Activated T-cell treated with anti-CD3 and anti-CD28 coated beads for 1 hour (primary cell): ENCODE measurements around the gene MYH1.
"Not testable (repeated sequence)": the region's sequence is repeated elsewhere in the genome, so short reads cannot be mapped to it uniquely, and the experiment has no call there.

Source experiments
- DNase-seq: peaks from one replicate; pipeline ENCODE4 v3.0.0-alpha.2; 2020; ENCODE audit warnings: low read depth

The MYH1 gene

DNA sequence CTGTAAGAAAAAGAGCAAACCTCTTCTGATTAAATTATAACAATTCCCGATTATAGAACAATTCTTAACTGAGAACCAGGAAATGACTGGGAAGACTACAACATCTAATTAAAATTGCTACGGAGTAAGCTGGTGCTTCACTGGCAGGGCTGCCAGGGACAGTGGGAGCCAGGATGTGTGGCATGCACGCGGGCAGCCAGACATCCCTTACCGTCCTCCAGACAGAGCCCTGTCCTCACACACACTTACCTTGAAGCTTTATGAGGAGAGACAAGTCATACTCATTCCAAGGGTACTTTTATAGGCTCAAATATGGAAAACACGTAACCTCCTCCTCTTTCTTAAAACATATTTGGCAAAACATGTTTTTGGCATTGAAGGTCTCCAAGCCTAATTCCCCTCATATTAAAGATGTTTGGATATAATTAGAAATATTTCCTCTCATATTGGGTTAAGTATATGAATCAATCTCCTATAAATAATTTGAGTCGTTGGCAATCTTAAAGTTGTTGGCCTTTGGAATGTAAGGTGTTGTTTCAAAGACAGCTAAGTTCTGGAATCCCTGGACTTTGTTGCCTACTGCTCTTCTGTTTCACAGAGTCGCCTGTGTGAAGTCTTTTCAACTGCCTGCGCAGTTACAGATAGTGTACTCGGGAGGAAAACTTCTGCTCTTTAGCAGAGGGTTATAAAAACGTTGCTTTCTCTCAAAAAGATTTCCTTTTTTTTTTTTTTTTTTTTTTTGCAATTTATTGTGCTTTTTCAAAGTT lies at the start of gene MYH1:
Gene MYH1 (minus strand): TSS at position 272 of the 767 bp plus-strand sequence. CDS start 1,900 bp downstream, outside the sequence.
- DNase-seq, result no peak

DNA sequence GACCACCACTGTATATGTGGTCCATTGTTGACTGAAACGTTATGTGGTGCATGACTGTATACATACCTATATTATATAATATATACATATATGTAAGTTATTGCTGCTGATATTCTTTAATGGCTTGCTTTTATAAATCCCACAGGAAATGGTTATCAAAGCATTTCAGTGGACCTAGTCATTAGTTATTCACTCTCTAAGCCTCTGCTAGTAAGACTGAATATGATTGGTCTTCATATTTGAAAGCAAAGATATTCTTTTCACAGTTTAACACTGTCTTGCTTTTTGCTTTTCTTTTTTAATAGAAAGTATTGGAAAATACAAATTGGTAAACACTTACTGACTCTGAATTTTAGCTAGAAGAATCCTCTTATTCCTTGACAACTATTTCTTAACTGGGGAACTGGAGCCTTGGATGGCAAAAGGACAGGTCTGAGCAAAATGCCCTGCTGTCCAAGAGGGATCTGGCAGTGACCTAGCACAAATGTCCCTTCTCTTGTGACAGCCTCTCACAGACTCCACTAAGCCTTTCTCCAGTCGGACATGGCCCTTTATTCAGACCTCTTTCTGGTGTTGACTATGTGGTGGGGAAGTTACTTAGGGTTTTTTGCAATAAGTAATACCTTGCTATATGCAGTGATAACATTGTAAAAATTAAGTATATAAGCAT lies 45.8 kb upstream of the MYH1 start:
- no peak for DNase-seq

DNA sequence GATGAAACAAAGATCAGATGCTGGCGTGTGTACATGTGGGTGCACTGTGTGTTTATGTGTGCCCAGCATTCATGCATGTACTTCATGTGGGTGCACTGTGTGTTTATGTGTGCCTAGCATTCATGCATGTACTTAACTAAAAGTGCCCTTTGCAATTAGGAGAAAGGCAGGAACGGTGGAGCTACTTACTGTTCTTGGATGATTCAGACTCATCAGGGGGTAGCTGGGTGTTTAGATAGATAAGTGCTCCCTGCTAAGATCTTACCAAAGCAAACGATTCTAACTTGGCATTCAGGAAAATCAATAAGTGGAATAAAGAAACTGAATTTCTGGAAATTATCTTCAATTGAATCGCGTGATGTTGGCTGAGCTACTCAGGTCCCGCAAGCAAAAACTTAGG lies 39.7 kb upstream of the MYH1 start:
- DNase-seq, result no peak

DNA sequence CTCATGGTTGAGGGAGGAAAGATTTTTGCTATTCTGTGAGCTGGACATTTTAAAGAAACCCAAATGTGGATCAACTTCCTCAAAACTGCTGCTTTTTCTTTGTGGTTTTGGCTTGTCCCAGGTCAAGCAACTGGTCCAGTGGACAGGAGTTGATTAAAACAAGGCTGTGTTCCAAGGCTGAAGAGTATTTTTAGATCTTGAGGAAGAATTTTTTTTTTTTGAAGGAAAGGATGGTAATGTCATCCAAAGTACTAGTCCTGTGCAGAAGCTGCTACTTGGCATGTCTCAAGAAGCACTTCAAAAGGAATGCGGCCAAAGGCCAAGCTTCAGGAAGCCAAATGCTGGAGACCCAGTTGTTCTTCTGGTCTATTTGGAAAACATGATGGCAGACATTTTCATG lies 39.1 kb upstream of the MYH1 start:
- DNase-seq, result no peak

DNA sequence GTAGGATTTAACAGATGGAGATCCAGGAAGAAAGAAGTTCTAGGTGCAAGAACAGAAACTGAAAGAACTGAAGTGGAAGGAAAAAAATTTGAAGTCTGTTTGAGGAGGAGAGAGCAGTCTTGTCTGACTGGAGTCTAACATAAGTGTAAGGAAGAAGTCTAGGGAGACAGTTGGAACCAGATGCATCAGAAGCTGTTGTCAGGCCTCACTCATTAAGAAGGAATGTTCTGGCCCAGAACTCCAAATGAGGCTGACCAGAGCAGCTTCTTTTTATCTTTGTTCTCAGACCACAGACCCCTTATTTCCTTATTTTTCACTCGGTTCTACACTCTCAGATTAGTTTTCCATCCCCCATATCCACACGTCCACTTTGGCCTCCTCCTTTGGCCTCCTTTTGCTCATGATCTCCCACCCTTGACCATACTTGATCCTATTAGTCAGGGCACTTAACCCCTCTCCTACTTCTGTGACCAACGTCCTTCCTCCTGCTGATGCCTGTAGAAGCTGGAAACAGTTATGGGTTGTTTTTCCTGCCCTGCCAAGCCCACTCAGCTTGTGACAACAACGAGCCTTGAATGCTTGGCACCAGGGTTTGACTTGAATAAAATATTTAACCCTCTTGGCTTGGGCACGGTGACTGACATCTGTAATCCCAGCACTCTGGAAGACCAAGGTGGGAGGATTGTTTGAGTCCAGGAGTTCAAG lies 38.1 kb upstream of the MYH1 start:
- no peak for DNase-seq

DNA sequence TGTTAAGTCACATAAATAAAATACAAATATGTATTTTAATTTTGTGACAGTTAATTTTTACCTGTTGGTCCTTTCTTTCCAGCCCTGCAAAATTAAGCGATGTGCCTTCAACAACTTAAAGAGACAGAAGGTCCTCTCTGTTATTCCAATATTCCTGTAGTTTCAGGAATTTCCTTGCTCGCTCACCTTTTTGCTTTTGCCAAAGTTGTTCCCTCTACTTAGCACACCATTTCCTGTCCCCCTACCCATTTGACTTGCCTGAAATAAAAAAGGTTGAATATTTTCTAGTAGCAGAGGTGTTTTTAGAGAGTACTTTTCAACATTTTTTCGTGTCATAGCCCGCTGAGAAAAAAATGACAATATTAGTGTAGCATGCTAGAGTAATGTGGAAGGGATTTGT lies 31.7 kb upstream of the MYH1 start:
- no peak for DNase-seq

DNA sequence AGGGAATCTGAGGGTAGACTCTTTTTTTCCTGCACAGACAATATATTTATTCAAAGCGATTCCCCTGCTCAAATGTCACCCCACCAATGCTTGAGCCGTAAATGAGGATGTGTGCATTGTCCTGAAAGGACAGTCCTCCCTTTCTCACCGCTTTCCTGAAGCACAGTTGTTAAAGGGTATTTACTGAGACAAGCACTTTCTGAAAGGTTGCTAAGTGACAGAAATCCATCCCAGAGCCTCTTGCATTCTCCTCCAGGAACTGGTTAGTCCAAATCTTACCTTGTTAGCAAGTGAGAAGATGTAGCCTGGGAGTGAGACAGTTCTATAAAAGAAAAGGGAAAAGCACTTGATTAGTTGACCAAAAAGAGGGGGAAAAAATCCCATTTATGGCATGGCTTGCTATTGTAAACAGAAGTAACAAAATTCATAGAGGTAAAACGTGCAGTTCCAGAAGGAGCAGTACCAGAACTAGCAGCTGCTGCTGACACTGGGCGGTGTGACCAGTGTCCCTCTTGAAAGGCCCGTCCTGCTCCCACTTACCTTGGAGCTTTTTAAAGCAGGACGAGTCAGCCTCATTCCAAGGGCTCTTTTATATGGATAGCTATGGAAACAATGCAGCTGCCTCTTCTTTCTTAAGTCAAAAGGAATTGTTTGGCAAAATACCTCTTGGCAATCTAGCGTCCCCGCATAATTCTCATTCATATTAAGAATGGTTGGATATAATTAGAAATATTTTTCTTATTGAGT lies 30.9 kb upstream of the MYH1 start, which contains the start of gene MYH2:
Gene MYH2 (minus strand): TSS at position 563 of the 747 bp plus-strand sequence. CDS start 1,738 bp downstream, outside the sequence.
- no peak for DNase-seq

DNA sequence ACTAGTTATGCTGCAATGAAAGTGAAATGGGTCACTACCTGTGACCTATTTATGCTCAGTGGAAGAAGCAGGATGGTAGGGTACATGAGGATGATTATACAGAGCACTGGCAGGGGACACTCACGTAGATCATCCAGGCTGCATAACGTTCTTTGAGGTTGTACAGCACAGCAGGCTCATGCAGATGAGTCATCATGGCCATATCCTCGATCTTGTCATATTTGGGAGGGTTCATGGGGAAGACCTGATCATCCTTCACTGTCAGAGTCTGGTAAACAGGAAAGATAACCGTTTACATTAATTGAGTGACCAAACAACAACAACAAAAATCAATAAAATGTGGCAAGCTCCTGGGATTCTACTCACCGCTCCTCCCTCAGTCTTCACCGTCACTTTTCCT lies 29.0 kb upstream of the MYH1 start:
- no peak for DNase-seq

DNA sequence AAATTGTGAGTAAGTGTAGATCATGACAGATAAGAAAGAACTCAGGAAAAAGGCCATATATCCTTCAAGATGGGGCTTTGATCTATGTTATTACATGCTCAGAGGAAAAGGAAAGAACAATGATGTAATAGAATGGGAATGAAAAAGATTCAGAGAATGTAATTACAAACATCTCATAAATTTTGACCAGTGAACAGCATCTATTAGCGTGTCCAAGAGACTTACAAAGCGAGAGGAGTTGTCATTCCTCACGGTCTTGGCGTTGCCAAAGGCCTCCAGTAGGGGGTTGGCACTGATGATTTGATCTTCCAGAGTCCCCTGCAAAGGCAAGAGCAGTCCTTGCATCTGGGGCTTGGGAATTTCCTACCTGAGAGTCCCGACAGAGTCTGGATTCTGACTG lies 25.1 kb upstream of the MYH1 start:
- DNase-seq, result not testable (repeated sequence)

DNA sequence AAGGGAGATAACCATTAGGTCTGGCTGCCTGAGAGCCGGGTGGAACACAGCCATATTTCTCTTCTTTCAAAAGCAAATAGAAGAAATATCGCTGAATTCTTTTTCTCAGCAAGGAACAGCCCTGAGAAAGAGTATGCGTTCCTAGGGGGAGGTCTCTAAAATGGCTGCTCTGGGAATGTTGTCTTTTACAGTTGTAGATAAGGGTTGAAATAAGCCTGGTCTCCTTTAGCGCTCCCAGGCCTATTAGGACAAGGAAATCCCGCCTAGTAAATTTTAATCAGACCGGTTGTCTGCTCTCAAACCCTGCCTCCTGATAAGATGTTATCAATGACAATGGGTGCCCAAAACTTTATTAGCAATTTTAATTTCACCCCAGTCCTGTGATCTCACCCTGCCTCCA lies 22.8 kb upstream of the MYH1 start:
- DNase-seq, result not testable (repeated sequence)

DNA sequence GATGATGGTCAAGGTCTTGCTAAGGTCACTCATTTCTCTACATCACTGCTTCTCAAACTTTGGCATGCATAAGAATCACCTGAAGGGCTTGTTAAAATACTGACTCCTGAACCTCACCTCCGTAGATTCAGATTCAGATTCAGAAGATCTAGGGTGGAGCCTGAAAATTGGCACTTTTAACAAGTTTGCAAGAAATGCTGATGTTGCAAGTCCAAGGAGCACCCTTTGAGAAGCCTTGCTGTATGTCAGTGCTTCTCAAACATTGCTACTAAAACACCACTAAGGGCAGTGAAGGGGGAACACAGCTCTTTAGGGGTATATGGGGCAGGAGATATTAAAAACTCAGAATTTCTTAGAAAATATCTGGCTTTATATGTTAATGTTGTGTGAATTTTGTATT lies 13.7 kb upstream of the MYH1 start:
- DNase-seq, result no peak

DNA sequence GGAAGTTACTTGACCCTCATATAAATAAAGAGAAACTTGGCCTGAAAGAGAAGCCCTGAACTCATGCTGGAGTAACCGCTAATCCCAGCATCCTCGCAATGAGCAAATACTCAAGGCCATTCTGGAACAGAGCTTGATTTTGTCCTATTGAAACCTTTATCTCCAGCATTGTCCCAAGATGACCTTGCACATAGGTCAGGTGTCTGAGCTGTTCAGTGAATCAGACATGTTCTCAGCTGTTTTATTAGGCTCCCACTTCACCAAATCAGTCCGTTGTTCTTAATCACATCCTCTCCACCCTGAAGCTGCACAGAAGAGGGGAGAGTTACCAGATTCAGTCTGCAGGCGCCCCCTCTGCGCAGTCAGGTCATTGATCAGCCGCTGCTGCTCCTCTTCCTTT lies 9.1 kb upstream of the MYH1 start:
- DNase-seq, result no peak

DNA sequence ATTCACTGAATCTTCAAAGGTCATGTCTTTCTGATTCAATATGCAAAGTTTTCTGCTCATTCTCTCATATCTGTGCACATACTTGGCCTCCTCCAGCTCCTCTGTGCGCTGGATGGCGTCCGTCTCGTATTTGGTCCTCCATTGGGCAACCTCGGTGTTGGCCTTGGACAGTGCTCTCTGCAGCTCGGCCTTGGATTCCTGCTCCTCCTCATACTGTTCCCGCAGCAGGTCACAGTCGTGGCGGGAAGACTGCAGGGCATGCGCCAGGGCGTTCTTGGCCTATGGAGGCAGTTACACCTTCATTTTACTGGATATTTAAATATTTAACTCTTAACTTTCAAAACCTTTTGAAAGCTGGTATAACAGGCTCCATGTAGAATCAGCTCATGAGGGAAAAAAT lies 8.2 kb upstream of the MYH1 start:
- no peak for DNase-seq

DNA sequence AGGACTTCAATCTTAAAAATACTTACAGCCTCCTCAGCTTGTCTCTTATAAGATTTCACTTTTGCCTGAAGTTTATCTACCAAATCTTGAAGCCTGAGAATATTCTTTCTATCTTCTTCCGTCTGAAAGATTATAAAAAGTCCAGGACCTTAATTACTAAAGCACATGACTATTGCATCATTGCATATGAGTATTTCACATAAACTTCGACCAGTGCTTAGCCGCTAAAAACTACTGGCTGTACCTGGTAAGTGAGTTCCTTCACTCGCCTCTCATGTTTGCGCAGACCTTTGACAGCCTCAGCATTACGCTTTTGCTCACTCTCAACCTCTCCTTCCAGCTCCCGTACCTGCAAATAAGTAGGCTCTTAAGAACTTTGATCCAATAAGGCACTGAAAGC lies 4.7 kb upstream of the MYH1 start:
- no peak for DNase-seq

DNA sequence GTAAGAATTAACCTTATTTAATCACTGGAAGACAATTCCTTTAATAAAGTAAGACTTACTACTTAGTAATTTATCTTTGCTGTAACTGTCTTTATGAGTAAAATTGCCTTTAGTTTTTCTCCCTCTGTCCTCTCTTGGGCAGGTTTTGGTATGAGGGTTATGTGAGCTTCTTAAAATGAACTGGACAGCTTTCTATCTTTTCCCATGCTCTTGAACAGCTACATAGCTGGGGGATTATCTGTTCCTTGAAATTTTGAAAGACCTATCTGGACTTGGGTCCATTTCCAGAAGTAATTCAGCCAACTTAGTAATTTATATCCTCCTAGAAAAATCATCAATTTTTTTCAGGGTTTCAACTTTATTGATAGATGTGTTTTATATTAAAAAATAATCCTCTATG lies 3.6 kb upstream of the MYH1 start:
- DNase-seq, result no peak

DNA sequence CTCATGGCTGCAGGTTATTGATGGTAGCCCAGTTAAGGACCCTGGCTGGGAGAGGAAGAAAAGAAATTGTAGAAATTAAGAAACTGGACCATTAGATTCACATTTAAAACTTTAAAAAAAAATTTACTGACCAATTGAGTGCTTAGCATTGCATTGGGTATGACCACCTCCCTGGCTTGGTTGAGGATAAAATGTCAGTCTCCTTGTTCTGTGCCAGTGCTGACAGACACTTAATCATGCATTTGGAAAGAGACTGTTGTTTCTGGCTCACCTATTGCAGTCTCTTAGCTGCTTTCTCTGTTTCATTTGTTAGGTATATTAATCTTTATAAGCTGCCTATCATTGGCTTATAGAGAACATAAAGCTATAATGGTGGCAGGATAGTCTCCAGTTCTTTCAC lies 1.7 kb downstream of the MYH1 start:
- no peak for DNase-seq

DNA sequence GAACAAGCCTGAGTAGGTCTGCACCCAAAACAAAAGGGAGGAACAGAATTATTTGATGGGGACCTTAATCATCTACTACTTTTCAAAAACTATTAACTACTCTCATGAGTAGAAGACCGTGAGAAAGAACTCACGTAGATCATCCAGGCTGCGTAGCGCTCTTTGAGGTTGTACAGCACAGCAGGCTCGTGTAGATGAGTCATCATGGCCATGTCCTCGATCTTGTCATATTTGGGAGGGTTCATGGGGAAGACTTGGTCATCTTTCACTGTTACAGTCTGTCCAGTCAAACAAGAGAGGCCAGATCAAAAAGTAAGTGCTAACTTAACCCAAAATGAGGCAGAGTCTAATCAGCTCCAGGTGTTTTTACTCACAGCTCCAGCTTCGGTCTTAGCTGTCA lies 2.3 kb downstream of the MYH1 start:
- no peak for DNase-seq

DNA sequence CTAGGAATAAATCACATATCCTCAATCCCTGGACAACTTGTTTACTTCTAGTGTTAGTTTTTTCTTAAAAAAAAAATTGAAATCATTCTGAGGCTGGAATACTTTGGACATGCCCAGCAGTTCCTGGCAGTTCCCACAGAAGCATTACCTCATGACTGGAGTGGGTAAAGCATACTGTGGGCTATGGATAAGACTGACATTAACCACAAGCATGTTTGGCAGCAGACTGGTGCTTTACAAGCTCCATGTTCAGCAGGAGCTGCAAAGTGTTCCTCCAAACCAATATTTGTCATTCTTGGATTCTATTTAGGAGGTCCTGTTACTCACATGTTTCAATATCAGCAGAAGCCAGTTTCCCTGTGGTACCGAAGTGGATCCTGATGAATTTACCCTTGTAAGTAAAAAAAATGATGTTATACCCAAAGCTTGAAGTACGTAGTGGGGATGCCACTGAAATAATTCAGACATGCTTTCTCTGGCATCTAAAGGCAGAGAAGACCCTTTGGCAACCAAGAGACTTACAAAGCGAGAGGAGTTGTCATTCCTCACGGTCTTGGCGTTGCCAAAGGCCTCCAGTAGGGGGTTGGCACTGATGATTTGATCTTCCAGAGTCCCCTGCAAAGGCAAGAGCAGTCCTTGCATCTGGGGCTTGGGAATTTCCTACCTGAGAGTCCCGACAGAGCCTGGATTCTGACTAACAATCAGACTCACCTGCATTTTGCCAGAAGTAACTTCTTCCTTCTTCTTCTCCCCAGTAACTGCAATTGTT lies 4.9 kb downstream of the MYH1 start:
- DNase-seq, result no peak

DNA sequence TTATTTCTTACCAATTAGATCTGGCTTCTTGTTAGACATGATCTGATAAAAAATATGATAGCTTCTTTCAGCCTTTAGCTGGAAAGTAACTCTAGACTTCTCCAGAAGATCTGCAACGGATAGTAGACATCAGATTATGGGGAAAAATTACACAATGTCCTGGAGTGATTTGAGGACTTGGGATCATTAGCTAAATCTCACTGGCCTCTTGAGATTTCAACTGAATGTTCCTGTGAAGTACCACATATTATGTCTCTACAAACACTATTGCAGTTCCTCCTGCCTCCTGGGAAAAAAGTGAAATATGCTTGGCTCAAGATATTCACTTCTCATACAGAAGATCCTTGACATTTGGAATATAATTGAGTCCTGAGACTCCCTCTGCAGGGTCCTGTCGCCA lies 5.5 kb downstream of the MYH1 start:
- no peak for DNase-seq

DNA sequence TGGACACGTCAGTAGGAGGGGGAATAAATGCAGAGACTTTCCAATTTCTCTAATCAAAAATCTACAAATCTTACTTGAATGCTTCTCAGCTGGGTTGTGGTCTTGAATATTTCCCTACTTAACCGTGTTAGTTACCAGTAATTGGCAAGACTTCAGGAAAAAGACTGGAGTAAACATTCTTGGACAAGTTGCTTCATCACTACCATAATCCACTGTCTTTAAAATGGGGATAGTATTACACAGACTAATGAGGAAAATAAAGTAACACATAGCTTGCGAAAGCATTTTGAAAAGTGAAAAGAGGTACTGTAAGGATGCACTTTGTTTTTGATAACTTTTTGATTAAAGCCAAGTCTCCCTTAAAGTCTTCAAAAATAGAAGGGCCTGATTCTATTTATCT lies 18.4 kb downstream of the MYH1 start:
- no peak for DNase-seq

DNA sequence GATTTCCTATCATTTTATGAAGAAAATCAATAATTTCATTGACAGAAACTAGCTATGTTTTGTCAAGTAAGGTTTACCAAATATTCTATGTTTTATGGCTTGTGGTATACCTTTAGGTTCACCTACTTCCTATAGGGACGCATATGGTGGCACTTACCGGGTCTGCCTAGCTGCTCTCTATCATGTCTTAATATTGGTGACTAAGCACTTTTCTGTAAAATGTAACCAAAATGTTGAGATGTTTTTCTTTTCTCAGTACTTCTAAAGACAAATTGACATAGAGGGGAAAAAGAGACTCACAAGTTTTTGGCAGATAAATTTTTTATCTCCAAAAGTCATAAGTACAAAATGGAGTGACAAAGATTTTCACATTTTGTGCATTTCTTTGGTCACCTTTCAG lies 26.3 kb downstream of the MYH1 start:
- no peak for DNase-seq

DNA sequence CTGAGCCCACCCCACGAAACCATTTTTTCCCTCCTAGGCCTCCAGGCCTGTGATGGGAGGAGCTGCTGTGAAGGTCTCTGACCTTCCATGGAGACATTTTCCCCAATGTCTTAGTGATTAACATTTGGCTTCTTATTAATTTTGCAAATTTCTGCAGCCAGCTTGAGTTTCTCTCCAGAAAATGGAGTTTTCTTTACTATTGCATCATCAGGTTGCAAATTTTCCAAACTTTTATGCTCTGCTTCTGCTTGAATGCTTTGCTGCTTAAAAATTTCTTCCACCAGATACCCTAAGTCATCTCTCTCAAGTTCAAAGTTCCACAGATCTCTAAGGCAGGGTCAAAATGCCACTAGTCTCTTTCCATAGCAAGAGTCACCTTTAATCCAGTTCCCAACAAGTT lies 36.1 kb downstream of the MYH1 start:
- DNase-seq, result no peak
